Psoas muscle (tissue), 8 donors: ENCODE results near the gene NSUN3. TPM values are rescaled to one million over a fixed set of nuclear protein-coding genes. Genes with fewer than 3 reads are reported as not detected.

ENCODE experiments used
- ATAC-seq, 4 donors: fragments of 200-7000 bp; cut with Tn5 transposase; one replicate each; pipeline ENCODE4 v1.9.1; 2020; ENCODE audit warnings: moderate library complexity in 3 of 4, mild to moderate bottlenecking in 2 of 4
- DNase-seq, 2 donors: peaks; one replicate each; pipeline ENCODE4 v3.0.0-alpha.2; 2020
- H3K27ac ChIP-seq: fragments of 200-600 bp; one replicate; pipeline ENCODE4 v1.8.0; 2022
- H3K27me3 ChIP-seq, 3 donors: fragments of 200-600 bp in 1 of 3; one replicate each; pipeline versions ENCODE4 v1.6.1 to v1.8.0; 2013 to 2022; ENCODE audit warnings: low read length in 2 of 3, mild to moderate bottlenecking in 2 of 3, moderate library complexity in 1 of 3; ENCODE audit not compliant: insufficient read depth in 3 of 3
- H3K36me3 ChIP-seq, 2 donors: fragments of 200-600 bp in 1 of 2; one replicate each; pipeline versions ENCODE4 v1.6.1 to v1.8.0; 2013 to 2022; ENCODE audit warnings: low read depth in 1 of 2, mild to moderate bottlenecking in 1 of 2, moderate library complexity in 1 of 2; ENCODE audit not compliant: insufficient read depth in 1 of 2
- H3K4me1 ChIP-seq: fragments of 200-600 bp; one replicate; pipeline ENCODE4 v1.8.0; 2022
- H3K4me3 ChIP-seq: fragments of 200-600 bp; one replicate; pipeline ENCODE4 v1.8.0; 2022; ENCODE audit warnings: mild to moderate bottlenecking
- H3K9me3 ChIP-seq: fragments of 200-600 bp; one replicate; pipeline ENCODE4 v1.8.0; 2022
- WGBS, 3 donors: extraction: QIAGEN DNeasy Blood & Tissue Kit; methylation state at CpG; one replicate each; pipeline versions ENCODE4 v1.1.6 to v1.1.7; 2013; 5-methylcytosine and 5-hydroxymethylcytosine counted together
- intact Hi-C, 2 donors: fragments of 100-400 bp; cut with DNase I; formaldehyde crosslinking; loops; one replicate each; pipeline versions ENCODE4 v1.11.0 to v1.14.2; 2022
- long read RNA-seq, 2 donors: library from polyadenylated mRNA; unstranded; transcript quantifications; one replicate each; pipeline ENCODE4 v2.0.0, GENCODE V29; 2021
- polyA plus RNA-seq, 3 donors: library from polyadenylated mRNA; stranded (reverse); fragments of 200-250 nt; gene quantifications; one replicate each; pipeline ENCODE4 v1.2.3, GENCODE V29; 2013
- total RNA-seq, 4 donors: library from RNA; stranded (reverse); fragmentation: NEBNext Ultra II Directional in 2 of 4; extraction: Animal tissue kit (Norgen Biotek cat#: 25700) in 2 of 4; gene quantifications; one replicate each; pipeline versions ENCODE4 v1.2.1 to v1.2.4, GENCODE V29; 2021 to 2023
- TF ChIP-seq, protein P1 (sequence below): fragments of 200-600 bp; IDR thresholded peaks from one replicate; pipeline ENCODE4 v1.8.0; 2022; ENCODE audit warnings: antibody characterized with exemption
- donor health status: healthy with polysubstance abuse.
- donor health status: DM: no; HTN: no; CAD: no; lungs with moderate emphysema.
- donor health status: Bipolar disorder and iron deficiency.
- donor health status: healthy.
- donor health status: DM: yes; HTN: yes; CAD: no.
- donor health status: DM: no; HTN: no; CAD: no.
- donor health status: DM: no; HTN: no; CAD: no.
- donor health status: DM: yes; HTN: yes; CAD: no.

Gene NSUN3
- total RNA-seq (1 to 10 TPM; 1.5 to 4.1 (median 2.7) TPM), polyA plus RNA-seq (1 to 10 TPM; 2.0 to 4.1 (median 2.3) TPM)
- long read RNA-seq, donor 1, result 0 reads
- long read RNA-seq, donor 2, partial matches to known transcripts, result 0 of 1 reads
- long read RNA-seq, donor 2, other reads (novel, unspliced or antisense), result 1 of 1 reads

- Histone ChIP-seq H3K36me3 (no peaks in the 10 kb centered on the region), H3K4me1 (peaks cover 4% of the 10 kb centered on the region), H3K27ac (peak within 1 kb of the TSS; percentile 79), H3K4me3 (peak within 1 kb of the TSS; percentile 74), H3K27me3 (no peaks in the 10 kb centered on the region), H3K9me3 (no peaks in the 10 kb centered on the region)
- WGBS, 3 donors, result 0 to 1% (median 1%) methylated on average over 52 of the region's 52 CpGs
- intact Hi-C loops, result no loop called here
- ATAC-seq, result peak; percentile 90 to 95 (median 94)
- TF ChIP-seq, protein P1, sequence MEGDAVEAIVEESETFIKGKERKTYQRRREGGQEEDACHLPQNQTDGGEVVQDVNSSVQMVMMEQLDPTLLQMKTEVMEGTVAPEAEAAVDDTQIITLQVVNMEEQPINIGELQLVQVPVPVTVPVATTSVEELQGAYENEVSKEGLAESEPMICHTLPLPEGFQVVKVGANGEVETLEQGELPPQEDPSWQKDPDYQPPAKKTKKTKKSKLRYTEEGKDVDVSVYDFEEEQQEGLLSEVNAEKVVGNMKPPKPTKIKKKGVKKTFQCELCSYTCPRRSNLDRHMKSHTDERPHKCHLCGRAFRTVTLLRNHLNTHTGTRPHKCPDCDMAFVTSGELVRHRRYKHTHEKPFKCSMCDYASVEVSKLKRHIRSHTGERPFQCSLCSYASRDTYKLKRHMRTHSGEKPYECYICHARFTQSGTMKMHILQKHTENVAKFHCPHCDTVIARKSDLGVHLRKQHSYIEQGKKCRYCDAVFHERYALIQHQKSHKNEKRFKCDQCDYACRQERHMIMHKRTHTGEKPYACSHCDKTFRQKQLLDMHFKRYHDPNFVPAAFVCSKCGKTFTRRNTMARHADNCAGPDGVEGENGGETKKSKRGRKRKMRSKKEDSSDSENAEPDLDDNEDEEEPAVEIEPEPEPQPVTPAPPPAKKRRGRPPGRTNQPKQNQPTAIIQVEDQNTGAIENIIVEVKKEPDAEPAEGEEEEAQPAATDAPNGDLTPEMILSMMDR, result no peak
- peak; percentile 88 to 91 for DNase-seq
Measured at GRCh38 chr3:94062513-94063404, at the start of gene NSUN3, which contains the start of gene DHFR2. NSUN3 (plus strand) TSS chr3:94063061; CDS start chr3:94063127, 66 bp downstream. DHFR2 (minus strand) TSS chr3:94062916; CDS start chr3:94061511, 1,405 bp downstream.

DNA sequence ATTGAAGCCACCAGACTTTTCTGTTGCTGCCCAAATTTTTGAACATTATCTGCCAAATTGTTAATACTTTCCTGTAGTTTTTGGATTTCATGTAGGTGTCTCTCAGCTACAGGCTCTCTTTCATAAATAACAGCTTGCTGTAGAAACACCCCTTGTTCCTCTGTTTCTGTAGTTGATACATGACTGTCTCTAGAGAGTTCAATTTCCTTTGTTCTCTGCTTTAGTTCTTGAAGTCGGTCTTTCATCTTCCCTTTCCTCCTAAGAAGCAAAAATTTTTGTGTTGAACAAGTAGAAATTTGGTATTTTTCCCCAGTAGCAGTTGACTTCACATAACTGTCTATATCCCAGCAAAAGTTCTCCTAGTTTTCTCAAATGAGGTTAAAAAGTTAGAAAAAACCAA is 47.8 kb upstream of the NSUN3 start:
- no peaks in the 10 kb centered on the region for H3K27me3 ChIP-seq
- H3K4me3 ChIP-seq, result no peak overlapping the region
- H3K4me1 ChIP-seq, result no peaks in the 10 kb centered on the region
- no peak overlapping the region for H3K27ac ChIP-seq
- intact Hi-C loops, result no loop called here
- DNase-seq (no peak), ATAC-seq (no peak)
- no peaks in the 10 kb centered on the region for H3K9me3 ChIP-seq
- TF ChIP-seq, protein P1, result no peak
- H3K36me3 ChIP-seq, result no peaks in the 10 kb centered on the region
- WGBS, 3 donors, result 68 to 85% (median 76%) methylated on average over 1 of the region's 1 CpG

DNA sequence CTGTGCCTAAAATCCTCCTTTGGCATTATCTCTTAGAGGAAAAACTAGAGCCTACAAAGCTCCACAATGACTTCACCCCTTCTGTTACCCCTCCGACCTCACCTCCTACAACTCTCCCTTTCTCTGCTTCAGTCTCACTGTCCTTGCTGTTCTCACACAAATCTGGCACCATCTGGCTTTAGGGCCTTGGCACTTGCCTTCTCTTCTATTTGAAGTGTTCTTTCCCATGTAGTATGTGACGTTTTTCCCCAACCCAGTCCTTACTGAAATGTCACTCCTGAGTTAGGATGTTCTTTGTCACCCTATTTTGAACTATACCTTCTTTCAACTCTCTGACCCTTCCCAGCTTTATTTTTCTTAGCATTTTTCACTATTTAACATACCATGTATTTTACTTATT is 43.2 kb upstream of the NSUN3 start:
- DNase-seq, result no peak
- H3K4me1 ChIP-seq, result no peaks in the 10 kb centered on the region
- ATAC-seq, result no peak
- intact Hi-C loops, result no loop called here
- no peak overlapping the region for H3K27ac ChIP-seq
- no peaks in the 10 kb centered on the region for H3K36me3 ChIP-seq
- WGBS, 3 donors, result 75 to 92% (median 86%) methylated on average over 2 of the region's 2 CpGs
- H3K27me3 ChIP-seq, result no peaks in the 10 kb centered on the region
- no peak overlapping the region for H3K4me3 ChIP-seq
- TF ChIP-seq, protein P1, result no peak
- no peaks in the 10 kb centered on the region for H3K9me3 ChIP-seq

DNA sequence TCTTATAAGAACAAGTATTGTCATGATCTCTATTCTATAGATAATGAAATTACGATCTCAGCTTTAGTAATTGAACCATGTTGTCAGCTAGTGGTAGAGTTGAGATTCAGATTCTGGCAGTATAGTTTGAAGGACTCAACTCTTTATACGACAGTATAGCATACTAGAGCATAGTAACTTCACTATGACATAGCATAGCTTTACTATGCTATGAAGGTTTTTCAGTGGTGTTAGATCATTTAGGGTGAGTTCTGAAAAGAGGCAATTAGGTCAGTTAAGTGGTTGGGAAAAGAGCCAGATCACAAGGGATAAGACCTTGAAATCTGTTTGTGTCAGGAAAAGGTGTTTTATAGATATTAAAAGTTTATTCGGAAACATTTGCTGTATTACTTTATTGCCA is 42.6 kb upstream of the NSUN3 start:
- WGBS, 3 donors, result 85 to 94% (median 92%) methylated on average over 3 of the region's 3 CpGs
- Histone ChIP-seq H3K36me3 (no peaks in the 10 kb centered on the region), H3K4me1 (no peaks in the 10 kb centered on the region), H3K27me3 (no peaks in the 10 kb centered on the region), H3K9me3 (no peaks in the 10 kb centered on the region), H3K4me3 (no peak overlapping the region), H3K27ac (no peak overlapping the region)
- intact Hi-C loops, result no loop called here
- TF ChIP-seq, protein P1, result no peak
- DNase-seq (no peak), ATAC-seq (no peak)
